NB4 (cell line): ENCODE measurements around the gene RANGAP1.

Experiments
- CTCF ChIP-seq: IDR thresholded peaks from one replicate; pipeline ENCODE4 v1.5.1; 2012; ENCODE audit warnings: low read depth, low read length
- MYC ChIP-seq: IDR thresholded peaks from 2 replicates; pipeline ENCODE4 v1.6.1; 2011; ENCODE audit warnings: low read depth, low read length
- POLR2A ChIP-seq: IDR thresholded peaks from 2 replicates; pipeline ENCODE4 v1.6.1; 2011; ENCODE audit warnings: mild to moderate bottlenecking; ENCODE audit not compliant: insufficient read length; ENCODE audit errors: extremely low read depth
- TF ChIP-seq, protein P1 (sequence below): IDR thresholded peaks from 2 replicates; pipeline ENCODE4 v1.6.1; 2011; ENCODE audit warnings: low read depth, low read length

GRCh38 chr22:41284465-41284864, 1.5 kb downstream of the RANGAP1 start:
- no peak for TF ChIP-seq CTCF
- TF ChIP-seq POLR2A, result no peak
- TF ChIP-seq, protein P1, sequence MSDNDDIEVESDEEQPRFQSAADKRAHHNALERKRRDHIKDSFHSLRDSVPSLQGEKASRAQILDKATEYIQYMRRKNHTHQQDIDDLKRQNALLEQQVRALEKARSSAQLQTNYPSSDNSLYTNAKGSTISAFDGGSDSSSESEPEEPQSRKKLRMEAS, result no peak
- TF ChIP-seq MYC, result no peak
